Thyroid gland (tissue), 4 donors: ENCODE measurements around the gene GALNT10.

Source experiments
- CTCF ChIP-seq, 6 experiments: fragments of 200-600 bp in 3 of 6; fragments of 450-650 bp in 3 of 6; sonication (generic) in 3 of 6; IDR thresholded peaks; one replicate each; pipeline ENCODE4 v1.5.1; 2016 to 2019; ENCODE audit warnings: antibody characterized with exemption in 6 of 6, mild to moderate bottlenecking in 2 of 6, inconsistent platforms in 1 of 6, moderate library complexity in 1 of 6
- POLR2A ChIP-seq, 2 donors: fragments of 450-650 bp; IDR thresholded peaks; one replicate each; pipeline ENCODE4 v1.6.1; 2017; ENCODE audit warnings: antibody characterized with exemption in 2 of 2, mild to moderate bottlenecking in 2 of 2, moderate library complexity in 1 of 2

GRCh38 chr5:154214371-154215106, 24.0 kb downstream of the GALNT10 start:
- no peak for TF ChIP-seq CTCF (IDR thresholded peaks at IDR 0.05)
- no peak for TF ChIP-seq POLR2A (IDR thresholded peaks at IDR 0.05)
